Stimulated activated CD8-positive, alpha-beta memory T cell treated with anti-CD3 and anti-CD28 coated beads, Interleukin-2, amount 100 ng/mL, for 1 hour (primary cell): ENCODE measurements around the gene TAF4.

Experiments
- DNase-seq, 2 donors: peaks; one replicate each; pipeline ENCODE4 v3.0.0-alpha.2; 2020; ENCODE audit warnings: low read depth in 2 of 2

TAF4 gene

DNA sequence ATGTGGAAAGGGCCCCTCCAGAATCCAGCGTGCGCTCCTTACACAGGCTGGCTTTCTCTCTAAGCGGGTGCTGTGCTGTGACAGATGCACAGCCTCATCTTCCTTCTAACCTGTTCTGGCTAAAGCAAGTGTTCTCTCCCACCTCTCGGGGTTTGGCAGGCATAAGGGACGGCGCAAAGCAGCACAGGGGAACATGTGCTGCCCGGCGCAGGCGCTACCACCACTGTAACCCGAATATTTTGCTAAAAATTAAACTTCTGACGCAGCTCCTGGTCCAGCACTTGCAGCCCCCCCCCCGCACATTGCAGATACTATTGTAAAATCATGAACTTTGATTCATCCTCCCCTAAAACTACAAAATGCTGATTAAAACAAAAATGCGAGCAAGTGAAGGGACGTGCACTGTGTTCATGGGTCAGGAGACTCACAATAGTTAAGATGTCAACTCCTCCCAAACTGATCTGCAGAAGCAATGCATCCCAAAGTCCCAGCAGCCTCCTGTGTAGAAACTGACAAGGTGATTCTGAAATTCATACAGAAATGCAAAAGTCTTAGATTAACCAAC is 43.0 kb downstream of the TAF4 start:
- no peak for DNase-seq

GRCh38 chr20:62021793-62022385 is 43.8 kb downstream of the TAF4 start:
- no peak for DNase-seq

- no peak for DNase-seq
Observed at GRCh38 chr20:62020935-62021701, 44.6 kb downstream of the TAF4 start.

DNA sequence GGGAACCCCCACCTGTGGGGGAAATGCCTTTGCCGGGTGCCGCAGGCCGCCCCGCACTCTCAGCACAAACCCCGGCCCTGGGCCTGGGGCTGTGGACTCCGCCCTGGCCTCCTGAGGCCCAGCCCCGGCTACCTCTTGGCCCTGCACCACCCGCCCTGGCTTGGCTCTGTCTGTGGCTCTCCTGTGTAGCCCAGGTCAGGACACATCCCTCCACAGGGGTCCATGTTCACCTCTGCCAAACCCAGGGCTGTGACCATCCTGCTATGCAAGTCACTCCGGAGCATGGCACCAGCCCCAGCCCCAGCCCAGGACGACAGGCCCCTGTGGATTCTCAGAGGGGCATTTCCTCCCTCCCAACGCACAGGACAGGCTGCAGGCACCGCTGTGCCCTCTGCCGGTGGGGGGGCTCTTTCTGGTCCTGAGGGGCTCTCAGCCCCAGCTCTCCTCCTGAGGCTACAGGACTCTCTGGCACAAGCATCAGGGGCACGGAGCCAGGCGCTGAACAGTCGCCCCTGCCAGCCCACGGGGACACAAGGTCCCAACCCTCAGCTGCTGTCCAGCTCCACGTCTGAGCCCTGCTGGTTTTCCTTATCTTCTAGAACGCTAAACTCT is 45.7 kb downstream of the TAF4 start:
- DNase-seq, result no peak

GRCh38 chr20:62019144-62019805 is 46.4 kb downstream of the TAF4 start:
- DNase-seq, result no peak

- no peak for DNase-seq
Observed at GRCh38 chr20:62018437-62019143, 47.1 kb downstream of the TAF4 start.

DNA sequence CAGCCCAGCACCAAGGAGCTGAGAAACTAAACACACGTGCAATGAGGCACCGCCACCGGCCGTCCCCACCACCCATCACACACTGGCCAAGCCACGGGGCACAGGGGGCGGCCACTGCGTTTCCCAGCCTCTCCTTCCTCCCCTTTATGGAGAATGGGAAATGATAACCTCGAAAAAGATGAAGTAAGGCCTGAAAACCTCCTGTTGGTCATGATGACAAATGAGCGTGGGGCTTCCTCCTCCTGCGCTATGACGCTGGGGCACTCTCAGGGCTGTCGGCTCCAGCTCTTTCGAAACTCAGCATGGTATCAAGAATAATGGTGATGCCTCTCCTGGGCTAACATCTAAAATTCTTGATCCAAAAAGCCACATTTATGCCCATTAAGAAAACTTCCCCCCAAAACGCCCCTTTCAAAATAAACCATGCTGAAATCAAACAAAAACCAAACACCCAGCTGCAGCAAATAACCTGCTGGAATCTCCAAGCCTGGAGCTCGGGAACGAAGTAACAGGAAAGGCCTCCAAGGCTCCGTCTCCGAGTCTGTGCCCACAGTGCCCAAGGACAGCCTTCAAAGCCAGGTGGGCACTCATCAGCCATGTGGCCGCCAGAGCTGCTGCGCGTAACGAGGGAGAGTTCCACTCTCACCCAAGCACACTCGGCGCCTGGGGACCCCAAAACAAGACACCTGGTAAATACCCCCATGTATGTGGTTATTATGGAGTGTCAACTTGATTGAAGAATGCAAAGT is 50.0 kb downstream of the TAF4 start:
- DNase-seq, result no peak

- DNase-seq, result no peak
Observed at GRCh38 chr20:62014889-62015537, 50.7 kb downstream of the TAF4 start.

- DNase-seq, result no peak
Observed at GRCh38 chr20:62014488-62014775, 51.2 kb downstream of the TAF4 start.

DNA sequence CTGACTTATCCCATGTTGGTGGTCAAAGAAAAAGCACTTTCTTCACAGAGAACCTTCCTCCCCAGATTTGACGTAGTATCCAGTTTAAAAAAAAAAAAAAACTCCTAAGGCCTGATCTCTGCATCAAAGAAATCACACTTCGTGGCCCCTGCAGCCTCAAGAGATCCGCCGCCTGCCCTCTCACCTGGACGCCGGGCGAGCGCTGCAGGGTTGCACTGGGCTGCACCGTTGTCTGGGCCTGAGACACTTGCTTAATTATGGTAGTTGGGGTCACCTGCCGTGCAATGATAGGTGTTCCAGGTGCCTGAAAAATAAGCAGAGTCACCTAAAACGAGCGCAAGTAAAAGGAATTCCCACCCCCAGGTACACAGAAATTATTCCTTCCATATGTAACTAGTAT is 53.0 kb downstream of the TAF4 start:
- DNase-seq, result no peak

GRCh38 chr20:62011938-62012534 is 53.6 kb downstream of the TAF4 start:
- DNase-seq, result no peak

DNA sequence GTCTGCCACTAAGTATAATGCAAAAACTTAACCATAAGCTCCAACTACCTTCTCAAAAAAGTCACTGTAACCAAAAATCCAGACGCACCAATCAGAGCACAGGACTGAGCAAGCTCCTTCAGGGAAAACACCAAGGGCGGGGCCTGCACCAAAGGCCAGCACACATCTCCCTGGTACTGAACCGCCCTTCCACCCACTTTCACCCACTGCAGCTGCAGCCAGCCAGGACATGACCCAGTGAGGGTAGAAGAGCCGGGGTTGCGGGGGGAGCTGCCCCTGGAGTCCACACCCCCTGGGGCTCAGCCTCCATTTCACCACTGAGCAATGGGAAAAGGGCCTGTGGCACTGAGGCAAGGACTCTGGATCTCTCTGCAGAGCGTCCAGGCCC is 54.3 kb downstream of the TAF4 start:
- no peak for DNase-seq

DNA sequence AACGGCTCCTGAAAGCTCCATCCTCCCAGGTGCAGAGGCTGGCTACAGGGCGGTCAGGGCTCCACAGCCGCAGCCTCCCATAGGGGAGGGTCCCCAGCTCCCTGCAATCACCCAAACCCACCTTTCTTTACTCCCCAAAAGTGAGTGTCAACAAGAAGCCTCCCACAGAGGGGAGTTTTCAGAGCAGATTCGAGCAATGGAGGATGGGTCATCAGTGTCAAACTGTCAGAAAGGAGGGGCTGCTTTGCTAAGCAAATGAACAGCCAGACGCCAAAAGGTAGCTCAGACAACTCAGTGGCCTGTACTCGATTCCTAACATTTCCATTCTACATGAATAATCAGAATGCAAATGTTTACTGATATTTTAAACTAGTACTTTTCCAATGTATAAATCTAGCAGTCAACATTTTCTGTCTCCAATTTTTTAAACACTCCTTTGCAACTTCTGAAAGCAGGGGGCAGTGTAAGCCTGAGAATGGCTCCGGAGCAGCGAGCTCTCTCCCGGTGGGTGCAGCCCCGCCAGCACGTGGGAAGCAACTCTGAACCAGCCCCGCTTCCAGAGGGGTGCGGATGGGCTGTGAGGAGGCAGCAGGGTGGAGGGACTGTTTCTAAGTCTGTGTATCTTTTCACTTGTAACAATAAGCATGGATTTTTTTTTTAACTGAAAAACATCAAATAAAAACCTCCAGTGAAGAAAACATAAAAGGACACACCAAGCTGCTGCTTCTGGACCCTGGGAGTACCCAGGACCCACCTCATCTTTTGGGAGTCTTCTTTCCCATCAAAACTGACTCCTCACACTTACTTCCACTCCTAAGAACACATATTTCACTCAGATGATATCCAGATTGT is 54.9 kb downstream of the TAF4 start:
- DNase-seq, result peak; percentile 34 to 41

GRCh38 chr20:62009869-62010445 is 55.7 kb downstream of the TAF4 start:
- DNase-seq, result no peak

GRCh38 chr20:62009322-62009721 is 56.4 kb downstream of the TAF4 start:
- DNase-seq, result no peak

- DNase-seq, result no peak
Observed at GRCh38 chr20:62008643-62009183, 57.0 kb downstream of the TAF4 start.

GRCh38 chr20:62007127-62007647 is 58.5 kb downstream of the TAF4 start:
- no peak for DNase-seq

DNA sequence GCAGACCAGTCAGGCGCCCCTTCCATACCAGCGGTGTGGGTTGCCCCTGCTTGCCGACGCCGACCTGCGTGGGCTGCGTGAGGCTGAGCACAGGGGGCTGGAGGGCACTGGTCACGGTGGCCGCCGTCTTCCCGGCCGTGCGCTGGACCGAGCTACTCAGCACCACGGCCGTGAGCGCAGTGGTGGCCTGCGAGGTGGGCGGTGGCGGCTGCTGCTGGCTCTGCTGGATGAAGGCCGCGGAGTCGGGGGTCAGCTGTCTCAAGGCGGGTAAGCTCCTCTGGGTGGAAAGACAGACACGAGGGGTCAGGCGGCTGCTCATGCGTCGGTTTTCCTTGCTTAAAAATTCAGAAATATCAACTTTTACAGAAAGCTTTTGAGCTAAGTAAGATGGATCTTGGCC is 59.2 kb downstream of the TAF4 start:
- no peak for DNase-seq
